ENCODE data around the gene BLVRB.

The BLVRB gene

DNA sequence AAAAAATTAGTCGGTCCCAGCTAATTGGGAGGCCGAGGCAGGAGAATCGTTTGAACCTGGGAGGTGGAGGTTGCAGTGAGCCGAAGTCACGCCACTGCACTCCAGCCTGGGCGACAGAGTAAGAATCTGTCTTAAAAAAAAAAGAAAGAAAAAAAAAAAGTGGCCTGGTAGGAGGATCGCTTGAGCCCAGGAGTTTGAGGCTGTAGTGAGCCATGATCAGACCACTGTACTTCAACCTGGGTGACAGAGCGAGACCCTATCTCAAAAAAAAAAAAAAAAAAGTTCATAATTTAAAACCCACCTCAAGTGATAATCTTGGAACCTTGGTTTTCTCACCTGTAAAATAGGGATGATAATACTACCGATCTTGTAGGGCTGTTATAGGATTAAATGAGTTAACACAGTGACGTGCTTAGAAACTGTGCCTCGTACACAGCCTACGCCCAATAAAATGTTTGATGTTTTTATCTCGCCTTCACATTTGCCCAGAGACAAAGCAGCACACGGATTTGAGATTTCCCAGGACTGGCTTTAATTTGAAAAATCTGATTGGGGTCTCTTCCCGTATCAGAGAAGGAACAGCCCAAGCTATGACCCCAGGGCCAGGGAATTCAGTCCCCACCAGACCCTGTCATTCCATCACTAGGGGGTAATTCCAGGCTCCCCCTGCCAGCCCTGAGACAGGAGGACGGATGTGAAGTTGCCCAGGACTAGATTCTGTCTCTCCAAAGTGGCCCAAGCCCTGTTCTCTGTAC lies 43.4 kb downstream of the BLVRB start:
- H3K4me3 ChIP-seq (ENCODE audit: low read depth, low read length) = no peak overlapping the region
- H3K9ac ChIP-seq (ENCODE audit: low read depth, low read length) = no peak overlapping the region
- no peaks in the 10 kb centered on the region for H3K9me3 ChIP-seq (ENCODE audit: control insufficient read depth, insufficient read depth, low read length)
- H3K4me1 ChIP-seq (ENCODE audit: control insufficient read depth, insufficient read depth, low read length) = peaks cover 8% of the 10 kb centered on the region; the same call in 1 of the 2 replicates
- H3K36me3 ChIP-seq (ENCODE audit: control insufficient read depth, insufficient read depth, low read length) = peaks cover 10% of the 10 kb centered on the region
- H3K27me3 ChIP-seq (ENCODE audit: control insufficient read depth, insufficient read depth, low read length) = no peaks in the 10 kb centered on the region
- H3K27ac ChIP-seq (ENCODE audit: low read depth, low read length) = no peak overlapping the region

DNA sequence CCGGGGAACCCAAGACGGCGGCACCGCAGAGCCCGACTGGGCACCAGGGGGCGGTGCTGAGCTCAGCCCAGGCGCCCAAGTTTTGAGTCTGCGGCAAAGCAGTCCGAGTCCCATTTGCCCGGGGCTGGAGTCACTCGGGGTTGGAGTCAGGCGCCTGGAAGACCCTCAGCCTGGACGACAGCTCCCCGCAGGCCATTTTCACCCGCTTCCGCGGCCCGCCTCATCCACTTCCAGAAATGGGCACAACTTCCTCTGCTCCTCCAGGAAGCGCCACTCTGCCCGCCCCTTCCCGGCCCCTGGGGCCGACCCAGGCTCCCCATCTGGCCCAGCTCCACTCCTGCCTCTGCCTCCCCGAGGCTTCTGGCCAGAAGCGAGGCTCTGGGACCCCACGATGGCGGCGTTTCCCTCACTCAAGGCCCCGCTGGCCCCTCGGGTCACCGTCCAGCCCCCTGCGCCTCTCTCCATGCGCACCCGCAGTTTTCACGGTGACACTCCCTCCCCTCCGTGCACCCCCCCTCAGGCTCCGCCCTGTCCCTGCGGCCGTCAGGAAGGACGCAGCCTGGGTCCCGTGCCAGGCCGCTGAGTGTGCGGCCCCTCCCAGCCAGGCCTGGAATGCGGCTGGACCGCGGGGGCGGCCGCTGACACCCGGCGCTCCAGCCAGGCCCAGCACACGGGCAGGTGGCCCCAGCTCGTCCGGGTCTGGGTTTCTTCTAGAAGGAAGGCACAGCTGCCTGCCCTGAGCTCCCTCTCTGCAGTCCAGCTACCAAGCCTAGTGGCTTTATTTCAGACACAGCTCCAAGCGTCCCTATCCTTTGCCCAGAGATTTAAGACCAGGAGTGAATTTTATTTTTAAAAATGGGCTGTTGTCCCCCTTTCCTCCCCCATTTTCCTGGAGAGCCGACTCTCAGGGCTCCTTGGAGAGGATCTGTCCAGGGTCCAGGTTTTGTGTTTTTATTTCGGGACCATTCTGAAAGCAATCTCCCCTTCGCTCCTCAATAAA lies 44.5 kb downstream of the BLVRB start:
- H3K9me3 ChIP-seq (ENCODE audit: control insufficient read depth, insufficient read depth, low read length) = no peaks in the 10 kb centered on the region
- peak overlapping the region; percentile 66 for H3K9ac ChIP-seq (ENCODE audit: low read depth, low read length)
- H3K27ac ChIP-seq (ENCODE audit: low read depth, low read length) = peak overlapping the region; percentile 96
- no peaks in the 10 kb centered on the region for H3K27me3 ChIP-seq (ENCODE audit: control insufficient read depth, insufficient read depth, low read length)
- peaks cover 8% of the 10 kb centered on the region; the same call in 1 of the 2 replicates for H3K4me1 ChIP-seq (ENCODE audit: control insufficient read depth, insufficient read depth, low read length)
- peak overlapping the region; percentile 74 for H3K4me3 ChIP-seq (ENCODE audit: low read depth, low read length)
- H3K36me3 ChIP-seq (ENCODE audit: control insufficient read depth, insufficient read depth, low read length) = peaks cover 10% of the 10 kb centered on the region

DNA sequence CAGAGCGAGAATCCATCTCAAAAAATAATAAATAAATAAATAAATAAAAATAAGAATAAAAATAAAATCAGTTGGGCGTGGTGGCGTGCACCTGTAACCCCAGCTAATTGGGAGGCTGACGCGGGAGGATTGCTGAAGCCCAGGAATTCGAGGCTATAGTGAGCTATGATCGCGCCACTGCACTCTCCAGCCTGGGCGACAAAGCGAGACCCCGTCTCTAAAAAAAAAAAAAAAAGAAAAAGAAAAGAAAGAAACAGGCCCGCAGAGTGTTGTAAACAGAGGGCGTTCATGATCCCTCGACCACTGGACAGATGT lies 45.1 kb downstream of the BLVRB start:
- Histone ChIP-seq H3K9me3 (ENCODE audit: control insufficient read depth, insufficient read depth, low read length) (no peaks in the 10 kb centered on the region), H3K4me1 (ENCODE audit: control insufficient read depth, insufficient read depth, low read length) (peaks cover 8% of the 10 kb centered on the region; the same call in 1 of the 2 replicates), H3K36me3 (ENCODE audit: control insufficient read depth, insufficient read depth, low read length) (peaks cover 10% of the 10 kb centered on the region), H3K27me3 (ENCODE audit: control insufficient read depth, insufficient read depth, low read length) (no peaks in the 10 kb centered on the region), H3K9ac (ENCODE audit: low read depth, low read length) (no peak overlapping the region; the same call in 1 of the 2 replicates), H3K4me3 (ENCODE audit: low read depth, low read length) (peak overlapping the region; percentile 74), H3K27ac (ENCODE audit: low read depth, low read length) (peak overlapping the region; percentile 96)

DNA sequence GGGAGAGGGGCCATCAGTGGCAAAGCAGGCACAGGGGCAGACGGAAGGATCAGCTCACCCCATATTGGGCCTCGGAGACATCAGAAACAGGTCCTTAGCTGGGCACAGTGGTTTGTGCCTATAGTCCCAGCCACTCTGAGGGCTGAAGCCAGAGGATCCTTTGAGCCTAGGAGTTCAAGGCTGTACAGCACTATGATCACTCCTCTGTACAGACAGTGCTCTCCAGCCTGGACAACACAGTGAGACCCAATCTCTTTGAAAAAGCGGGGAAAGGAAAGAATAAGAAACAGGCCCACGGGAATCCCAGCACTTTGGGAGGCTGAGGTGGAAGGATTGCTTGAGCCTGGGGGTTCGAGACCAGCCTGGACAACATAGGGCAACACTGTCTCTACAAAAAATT lies 45.8 kb downstream of the BLVRB start:
- H3K9me3 ChIP-seq (ENCODE audit: control insufficient read depth, insufficient read depth, low read length) = no peaks in the 10 kb centered on the region
- no peak overlapping the region for H3K9ac ChIP-seq (ENCODE audit: low read depth, low read length)
- H3K4me1 ChIP-seq (ENCODE audit: control insufficient read depth, insufficient read depth, low read length) = peaks cover 8% of the 10 kb centered on the region; the same call in 1 of the 2 replicates
- H3K27ac ChIP-seq (ENCODE audit: low read depth, low read length) = no peak overlapping the region
- H3K27me3 ChIP-seq (ENCODE audit: control insufficient read depth, insufficient read depth, low read length) = no peaks in the 10 kb centered on the region
- no peak overlapping the region for H3K4me3 ChIP-seq (ENCODE audit: low read depth, low read length)
- H3K36me3 ChIP-seq (ENCODE audit: control insufficient read depth, insufficient read depth, low read length) = peaks cover 10% of the 10 kb centered on the region

DNA sequence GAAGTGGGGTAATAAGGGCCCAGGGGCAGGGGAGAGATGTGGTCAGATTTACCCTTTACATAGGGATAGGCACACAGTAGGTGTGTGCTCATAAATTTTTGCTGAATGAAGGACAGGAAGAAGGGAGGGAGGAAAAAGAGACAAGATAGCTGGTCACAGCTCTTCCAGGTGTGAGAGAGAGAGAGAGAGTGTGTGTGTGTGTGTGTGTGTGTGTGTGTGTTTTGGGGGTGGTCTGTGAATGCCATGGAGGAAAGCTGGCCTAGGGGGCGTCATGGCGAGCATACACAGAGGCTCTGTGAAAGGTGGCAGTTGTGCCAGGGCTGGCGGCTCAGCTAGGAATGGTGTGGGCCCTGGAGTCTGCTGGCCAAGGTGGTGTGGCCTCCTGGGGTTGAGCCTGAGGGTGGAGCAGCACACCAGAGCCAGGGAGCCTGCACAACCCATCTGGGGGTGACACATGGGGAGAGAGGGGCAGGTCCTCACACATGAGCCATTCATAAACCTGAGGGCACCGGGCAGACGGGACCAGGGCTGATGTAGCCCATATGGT lies 46.4 kb downstream of the BLVRB start:
- Histone ChIP-seq H3K27ac (ENCODE audit: low read depth, low read length) (no peak overlapping the region), H3K4me3 (ENCODE audit: low read depth, low read length) (no peak overlapping the region), H3K4me1 (ENCODE audit: control insufficient read depth, insufficient read depth, low read length) (peaks cover 3% of the 10 kb centered on the region; the same call in 1 of the 2 replicates), H3K9ac (ENCODE audit: low read depth, low read length) (no peak overlapping the region), H3K27me3 (ENCODE audit: control insufficient read depth, insufficient read depth, low read length) (no peaks in the 10 kb centered on the region), H3K36me3 (ENCODE audit: control insufficient read depth, insufficient read depth, low read length) (peaks cover 10% of the 10 kb centered on the region), H3K9me3 (ENCODE audit: control insufficient read depth, insufficient read depth, low read length) (no peaks in the 10 kb centered on the region)

DNA sequence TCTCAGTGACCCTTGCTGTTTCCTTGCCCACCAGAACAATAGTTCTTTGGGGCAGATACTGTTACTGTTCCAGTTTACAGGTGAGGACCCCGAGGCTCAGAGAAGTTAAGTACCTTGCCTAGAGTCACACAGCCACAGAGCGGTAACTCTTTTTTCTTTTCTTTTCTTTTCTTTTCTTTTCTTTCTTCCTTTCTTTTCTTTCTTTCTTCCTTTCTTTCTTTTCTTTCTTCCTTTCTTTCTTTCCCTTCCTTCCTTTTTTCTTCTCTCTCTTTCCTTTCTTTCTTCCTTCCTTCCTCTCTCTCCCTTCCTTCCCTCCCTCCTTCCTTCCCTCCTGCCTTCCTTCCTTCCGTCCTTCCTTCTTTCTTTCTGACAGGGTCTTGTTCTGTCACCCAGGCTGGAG lies 47.5 kb downstream of the BLVRB start:
- no peaks in the 10 kb centered on the region for H3K27me3 ChIP-seq (ENCODE audit: control insufficient read depth, insufficient read depth, low read length)
- no peaks in the 10 kb centered on the region for H3K9me3 ChIP-seq (ENCODE audit: control insufficient read depth, insufficient read depth, low read length)
- no peak overlapping the region for H3K4me3 ChIP-seq (ENCODE audit: low read depth, low read length)
- peaks cover 9% of the 10 kb centered on the region; the same call in 1 of the 2 replicates for H3K4me1 ChIP-seq (ENCODE audit: control insufficient read depth, insufficient read depth, low read length)
- H3K36me3 ChIP-seq (ENCODE audit: control insufficient read depth, insufficient read depth, low read length) = peaks cover 7% of the 10 kb centered on the region
- no peak overlapping the region for H3K27ac ChIP-seq (ENCODE audit: low read depth, low read length)
- no peak overlapping the region for H3K9ac ChIP-seq (ENCODE audit: low read depth, low read length)

DNA sequence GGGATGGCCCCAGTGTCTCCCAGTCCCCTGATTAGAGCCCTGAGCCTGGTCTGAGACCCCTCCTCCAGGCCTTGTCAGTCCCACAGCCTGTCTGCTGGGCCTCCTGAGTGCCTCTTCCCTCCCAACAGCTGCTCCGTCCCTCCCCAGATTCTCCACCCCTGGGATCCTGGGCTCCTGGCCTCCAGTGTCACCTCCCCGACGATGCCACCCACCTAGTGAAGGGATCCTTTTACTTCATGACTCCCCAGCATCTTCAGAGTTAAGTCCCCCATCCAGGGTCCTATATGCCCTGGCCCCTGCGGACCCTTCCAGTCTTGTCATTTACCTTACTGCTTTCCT lies 47.9 kb downstream of the BLVRB start:
- Histone ChIP-seq H3K27ac (ENCODE audit: low read depth, low read length) (no peak overlapping the region), H3K4me1 (ENCODE audit: control insufficient read depth, insufficient read depth, low read length) (peaks cover 9% of the 10 kb centered on the region; the same call in 1 of the 2 replicates), H3K36me3 (ENCODE audit: control insufficient read depth, insufficient read depth, low read length) (peaks cover 3% of the 10 kb centered on the region), H3K27me3 (ENCODE audit: control insufficient read depth, insufficient read depth, low read length) (no peaks in the 10 kb centered on the region), H3K9ac (ENCODE audit: low read depth, low read length) (no peak overlapping the region), H3K9me3 (ENCODE audit: control insufficient read depth, insufficient read depth, low read length) (no peaks in the 10 kb centered on the region), H3K4me3 (ENCODE audit: low read depth, low read length) (no peak overlapping the region)

DNA sequence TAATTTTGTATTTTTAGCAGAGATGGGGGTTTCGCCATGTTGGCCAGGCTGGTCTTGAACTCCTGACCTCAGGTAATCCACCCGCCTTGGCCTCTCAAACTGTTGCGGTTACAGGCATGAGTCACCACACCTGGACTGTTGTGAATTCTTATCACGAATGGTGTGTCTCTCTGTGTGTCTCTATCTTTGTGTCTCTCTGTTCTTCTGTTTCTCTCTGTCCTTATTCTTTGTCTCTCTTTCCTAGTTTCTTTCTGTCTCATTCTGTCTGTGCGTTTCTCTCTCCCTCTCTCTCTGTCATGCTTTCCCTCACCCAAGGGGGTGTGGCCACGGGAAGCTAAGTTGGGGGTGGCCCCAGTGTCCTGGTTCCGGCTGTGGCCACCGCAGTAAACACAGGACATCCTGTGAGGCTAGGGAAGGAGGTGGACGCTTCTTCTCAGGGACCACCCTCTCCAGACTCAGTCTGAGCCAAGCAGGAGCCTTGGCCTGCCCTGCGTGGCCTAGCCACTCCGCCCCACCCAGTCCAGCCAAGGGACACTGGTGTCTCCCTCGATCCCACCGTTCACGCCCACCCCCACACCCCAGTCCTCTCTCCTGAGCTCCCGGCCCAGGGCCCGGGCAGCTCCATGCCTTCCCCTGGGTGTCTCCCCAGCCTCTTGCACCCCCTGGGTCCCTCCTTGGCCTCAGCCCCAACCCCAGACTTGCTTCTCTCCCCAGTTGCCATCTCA lies 48.5 kb downstream of the BLVRB start:
- Histone ChIP-seq H3K27me3 (ENCODE audit: control insufficient read depth, insufficient read depth, low read length) (no peaks in the 10 kb centered on the region), H3K9ac (ENCODE audit: low read depth, low read length) (no peak overlapping the region), H3K27ac (ENCODE audit: low read depth, low read length) (no peak overlapping the region), H3K4me1 (ENCODE audit: control insufficient read depth, insufficient read depth, low read length) (peaks cover 9% of the 10 kb centered on the region; the same call in 1 of the 2 replicates), H3K36me3 (ENCODE audit: control insufficient read depth, insufficient read depth, low read length) (no peaks in the 10 kb centered on the region), H3K9me3 (ENCODE audit: control insufficient read depth, insufficient read depth, low read length) (no peaks in the 10 kb centered on the region), H3K4me3 (ENCODE audit: low read depth, low read length) (no peak overlapping the region)

DNA sequence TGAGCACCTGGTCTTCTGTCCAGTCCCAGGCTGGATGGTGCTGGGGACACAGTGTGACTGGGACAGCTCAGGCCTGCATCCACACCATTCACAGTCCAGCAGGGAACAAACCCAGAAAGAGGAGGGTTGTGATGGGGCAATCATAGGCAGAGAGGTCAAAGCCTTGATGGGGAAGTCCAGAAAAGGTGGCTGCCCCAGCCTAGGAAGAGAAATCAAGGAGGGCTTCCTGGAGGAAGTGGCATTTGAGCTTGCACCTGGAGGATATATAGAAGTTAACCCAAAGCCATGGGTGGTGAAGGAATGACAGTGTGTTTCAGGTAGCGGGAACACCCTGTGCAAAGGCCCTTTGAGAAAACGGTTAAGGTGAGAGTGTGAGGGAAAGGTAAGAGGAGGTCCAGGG lies 49.8 kb downstream of the BLVRB start:
- no peaks in the 10 kb centered on the region for H3K27me3 ChIP-seq (ENCODE audit: control insufficient read depth, insufficient read depth, low read length)
- no peak overlapping the region for H3K4me3 ChIP-seq (ENCODE audit: low read depth, low read length)
- no peaks in the 10 kb centered on the region for H3K9me3 ChIP-seq (ENCODE audit: control insufficient read depth, insufficient read depth, low read length)
- no peaks in the 10 kb centered on the region for H3K36me3 ChIP-seq (ENCODE audit: control insufficient read depth, insufficient read depth, low read length)
- H3K4me1 ChIP-seq (ENCODE audit: control insufficient read depth, insufficient read depth, low read length) = peaks cover 10% of the 10 kb centered on the region; the same call in 1 of the 2 replicates
- no peak overlapping the region for H3K9ac ChIP-seq (ENCODE audit: low read depth, low read length)
- H3K27ac ChIP-seq (ENCODE audit: low read depth, low read length) = no peak overlapping the region
